GM12878 (cell line): ENCODE results near the gene ATP6V1G3. TPM values are rescaled to one million over a fixed set of nuclear protein-coding genes. Genes with fewer than 3 reads are reported as not detected.

Experiments used
- ATAC-seq: fragments of 200-7000 bp; cut with Tn5 transposase; 3 replicates; pipeline ENCODE4 v1.9.1; 2020; ENCODE audit warnings: mild to moderate bottlenecking, moderate library complexity
- BruUV-seq: library from RNA; stranded (reverse); fragments of 400-500 nt; replicated peaks from 2 replicates; lab custom pipeline; 2021; lab: Mats Ljungman, UMichigan
- CTCF ChIA-PET: fragments of 300-600 bp; sonication (Branson Sonifier 250); formaldehyde crosslinking; extraction: SDS; loops from one replicate; lab custom pipeline; 2021; ENCODE audit warnings: inconsistent platforms; lab: Yijun Ruan, JAX
- POLR2A ChIA-PET: fragments of 350-600 bp; formaldehyde crosslinking; extraction: SDS; loops from one replicate; lab custom pipeline; 2021; ENCODE audit warnings: inconsistent platforms; lab: Charles Lee
- RAD21 ChIA-PET: fragments of 300-600 bp; sonication (Branson Sonifier 250); formaldehyde crosslinking; loops from one replicate; lab custom pipeline; 2023; ENCODE audit warnings: antibody characterized with exemption; ENCODE audit not compliant: unreplicated experiment; lab: Charles Lee
- SMC1A ChIA-PET: fragments of 300-600 bp; sonication (Branson Sonifier 250); formaldehyde crosslinking; loops from one replicate; lab custom pipeline; 2023; ENCODE audit not compliant: unreplicated experiment, uncharacterized antibody; lab: Charles Lee
- DNase-seq: peaks from one replicate; pipeline ENCODE4 v3.0.0-alpha.2; 2011; ENCODE audit warnings: low read depth, low spot score
- FAIRE-seq: peaks from 3 replicates; lab custom pipeline; 2011; peaks lifted over from hg19 to GRCh38; lab: Jason Lieb, UNC
- H2AFZ ChIP-seq: 2 replicates; pipeline ENCODE4 v1.6.0; 2011; ENCODE audit warnings: low read depth, low read length, control low read depth; ENCODE audit not compliant: control insufficient read depth
- H3K27ac ChIP-seq: 2 replicates; pipeline ENCODE4 v1.5.1; 2011; ENCODE audit warnings: control low read depth; ENCODE audit not compliant: control insufficient read depth, insufficient read depth
- H3K27me3 ChIP-seq, 2 experiments: replicated peaks in 1 of 2; 2 replicates each; pipeline versions ENCODE4 v1.6.0 to v1.6.1; 2011; ENCODE audit warnings: low read length in 1 of 2; ENCODE audit not compliant: control insufficient read depth in 2 of 2, insufficient read depth in 2 of 2
- H3K36me3 ChIP-seq, 2 experiments: 2 replicates each; pipeline ENCODE4 v1.5.1; 2011; ENCODE audit warnings: low read length in 1 of 2; ENCODE audit not compliant: control insufficient read depth in 2 of 2, insufficient read depth in 2 of 2
- H3K4me1 ChIP-seq: 2 replicates; pipeline ENCODE4 v1.6.1; 2011; ENCODE audit warnings: mild to moderate bottlenecking, low read length, moderate library complexity, mixed read lengths; ENCODE audit not compliant: control insufficient read depth, insufficient read depth
- H3K4me2 ChIP-seq: 2 replicates; pipeline ENCODE4 v1.6.0; 2011; ENCODE audit warnings: control low read depth; ENCODE audit not compliant: control insufficient read depth, insufficient read depth
- H3K4me3 ChIP-seq: fragments of 200-600 bp; sonication (generic); 2 replicates; pipeline ENCODE4 v1.5.1; 2016
- H3K79me2 ChIP-seq: 2 replicates; pipeline ENCODE4 v1.6.0; 2011; ENCODE audit warnings: low read length; ENCODE audit not compliant: control insufficient read depth, insufficient read depth
- H3K9ac ChIP-seq: 2 replicates; pipeline ENCODE4 v1.8.0; 2011; ENCODE audit warnings: low read length, control low read depth, mixed read lengths; ENCODE audit not compliant: control insufficient read depth, insufficient read depth
- H3K9me3 ChIP-seq: replicated peaks from 3 replicates; pipeline ENCODE4 v1.5.1; 2011; ENCODE audit warnings: mild to moderate bottlenecking, low read length; ENCODE audit not compliant: control insufficient read depth, insufficient read depth
- H4K20me1 ChIP-seq: 2 replicates; pipeline ENCODE4 v1.6.0; 2011; ENCODE audit not compliant: control insufficient read depth, insufficient read depth
- BCLAF1 ChIP-seq: fragments of 450-650 bp; IDR thresholded peaks from 2 replicates; pipeline ENCODE4 v1.6.1; 2017; ENCODE audit warnings: antibody characterized with exemption, mild to moderate bottlenecking, moderate library complexity
- BRCA1 ChIP-seq: IDR thresholded peaks from 2 replicates; pipeline ENCODE4 v1.6.1; 2011; ENCODE audit warnings: low read depth, low read length, improper control_type of control experiment
- CBX3 ChIP-seq: fragments of 200-600 bp; sonication (generic); IDR thresholded peaks from 2 replicates; pipeline ENCODE4 v1.6.1; 2016; ENCODE audit warnings: low read depth, borderline replicate concordance
- CHD2 ChIP-seq: IDR thresholded peaks from 2 replicates; pipeline ENCODE4 v1.6.1; 2011; ENCODE audit warnings: low read depth, low read length, improper control_type of control experiment, borderline replicate concordance
- FOS ChIP-seq: IDR thresholded peaks from 3 replicates; pipeline ENCODE4 v1.6.1; 2011; ENCODE audit warnings: borderline replicate concordance; ENCODE audit not compliant: insufficient read length; ENCODE audit errors: extremely low read depth
- JUND ChIP-seq: IDR thresholded peaks from 2 replicates; pipeline ENCODE4 v1.6.1; 2012; ENCODE audit warnings: low read depth, mild to moderate bottlenecking, low read length, improper control_type of control experiment, moderate library complexity
- KDM1A ChIP-seq: fragments of 200-600 bp; sonication (generic); IDR thresholded peaks from 2 replicates; pipeline ENCODE4 v1.6.1; 2016; ENCODE audit warnings: borderline replicate concordance
- MEF2B ChIP-seq: fragments of 450-650 bp; IDR thresholded peaks from 2 replicates; pipeline ENCODE4 v1.6.1; 2018; ENCODE audit warnings: mild to moderate bottlenecking, moderate library complexity; ENCODE audit not compliant: partially characterized antibody, poor library complexity, severe bottlenecking
- RUNX3 ChIP-seq: IDR thresholded peaks from 2 replicates; pipeline ENCODE4 v1.6.1; 2012; ENCODE audit warnings: low read length, inconsistent platforms
- SUPT20H ChIP-seq: IDR thresholded peaks from 2 replicates; pipeline ENCODE4 v1.6.1; 2011; ENCODE audit warnings: low read depth, mild to moderate bottlenecking, low read length, moderate library complexity, borderline replicate concordance; ENCODE audit not compliant: control insufficient read depth
- ZBED1 ChIP-seq: IDR thresholded peaks from 2 replicates; pipeline ENCODE4 v1.6.1; 2016; ENCODE audit warnings: borderline replicate concordance
- ZNF24 ChIP-seq: fragments of 450-650 bp; IDR thresholded peaks from 2 replicates; pipeline ENCODE4 v1.6.1; 2017; ENCODE audit warnings: antibody characterized with exemption, mild to moderate bottlenecking
- ZNF622 ChIP-seq: fragments of 450-650 bp; IDR thresholded peaks from 2 replicates; pipeline ENCODE4 v1.6.1; 2017; ENCODE audit warnings: mild to moderate bottlenecking, inconsistent platforms
- in situ Hi-C: fragments of 300-500 bp; cut with MboI; formaldehyde crosslinking; loops from 9 replicates; pipeline ENCODE4 v1.14.3; 2018; ENCODE audit warnings: mixed read lengths
- intact Hi-C: fragments of 100-400 bp; cut with micrococcal nuclease; formaldehyde crosslinking; loops from one replicate; pipeline ENCODE4 v1.14.2; 2022; ENCODE audit not compliant: unreplicated experiment
- polyA plus RNA-seq, 11 experiments: library from polyadenylated mRNA; depleted of rRNA in 4 of 11; unstranded in 6 of 11; stranded (reverse) in 5 of 11; fragments of >200 nt; fragmentation: Nextera tagmentation in 4 of 11; fragmentation: Illumina TruSeq in 1 of 11; extraction: Ambion mirVana in 4 of 11; extraction: Trizol in 1 of 11; gene quantifications; 1 replicate in 1 of 11; 2 replicates in 10 of 11; pipeline versions ENCODE4 v1.2.1 to v1.2.3, GENCODE V29; 2011 to 2016; ENCODE audit warnings: inconsistent platforms in 2 of 11, missing spikeins in 2 of 11, low read depth in 1 of 11
- total RNA-seq, 4 experiments: library from RNA; depleted of rRNA in 3 of 4; stranded (reverse); fragments of >200 nt in 3 of 4; fragmentation: Illumina TruSeq in 1 of 4; extraction: Trizol in 1 of 4; gene quantifications; 2 replicates each; pipeline versions ENCODE4 v1.2.1 to v1.2.3, GENCODE V29; 2013 to 2021
- TF ChIP-seq, protein P1 (sequence below): IDR thresholded peaks from 2 replicates; pipeline ENCODE4 v1.6.1; 2012; ENCODE audit warnings: low read depth, low read length, improper control_type of control experiment
- TF ChIP-seq, protein P2 (sequence below): fragments of 450-650 bp; IDR thresholded peaks from 2 replicates; pipeline ENCODE4 v1.6.1; 2016; ENCODE audit warnings: mild to moderate bottlenecking, moderate library complexity, borderline replicate concordance
- TF ChIP-seq, protein P3 (sequence below): IDR thresholded peaks from 2 replicates; pipeline ENCODE4 v1.6.1; 2011; ENCODE audit warnings: borderline replicate concordance, low read depth, mild to moderate bottlenecking, moderate library complexity, low read length; ENCODE audit not compliant: insufficient read depth, poor library complexity, severe bottlenecking

Gene ATP6V1G3
- total and polyA plus RNA-seq, 10 of the 15 experiments (the other 5 are each of a cell fraction or from before 2014, with no cell fraction given): 0.22 TPM; not detected in 9

DNA sequence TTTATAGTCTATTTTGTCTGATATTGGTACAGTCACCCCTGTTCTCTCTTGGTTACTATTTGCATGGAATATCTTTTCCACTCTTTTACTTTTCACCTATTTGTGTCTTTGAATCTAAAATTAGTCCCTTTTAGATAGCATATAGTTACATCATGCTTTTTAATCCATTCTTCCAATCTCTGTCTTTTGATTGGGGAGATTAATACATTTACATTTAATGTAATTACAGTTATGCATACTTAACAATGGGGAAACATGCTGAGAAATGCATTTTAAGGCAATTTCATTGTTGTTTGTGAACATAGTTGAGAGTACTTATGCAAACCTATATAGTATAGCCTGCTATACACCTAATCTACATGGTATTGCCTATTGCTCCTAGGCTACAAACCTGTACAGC, 48.4 kb upstream of the ATP6V1G3 start:
- no peak overlapping the region for H3K4me2 ChIP-seq
- intact Hi-C loops: no loop called here
- no peak for ATAC-seq
- in situ Hi-C loops: no loop called here
- H3K4me3 ChIP-seq: no peak overlapping the region
- no peak overlapping the region for H3K27ac ChIP-seq
- RAD21 ChIA-PET: interaction anchor here (1.0 to 1.6 kb wide), 2 partner anchors 9 to 32 kb away, joined by 5 read pairs; no protein-coding TSS in a partner anchor
- peaks cover 4% of the 10 kb centered on the region for H3K9me3 ChIP-seq
- POLR2A ChIA-PET: no interaction called here
- BruUV-seq: no TSS peak
- H2AFZ ChIP-seq: no peak overlapping the region
- H3K4me1 ChIP-seq: no peaks in the 10 kb centered on the region
- DNase-seq: no peak
- H3K9ac ChIP-seq: no peak overlapping the region
- H4K20me1 ChIP-seq: no peaks in the 10 kb centered on the region
- H3K27me3 ChIP-seq: no peaks in the 10 kb centered on the region
- H3K79me2 ChIP-seq: no peaks in the 10 kb centered on the region
- CTCF ChIA-PET: interaction anchor here (1.3 kb wide), 1 partner anchor 10 kb away, joined by 5 read pairs; no protein-coding TSS in a partner anchor
- H3K36me3 ChIP-seq: no peaks in the 10 kb centered on the region
- SMC1A ChIA-PET: interaction anchor here (0.8 to 1.6 kb wide), 7 partner anchors 9 to 84 kb away, joined by 3 to 5 read pairs (median 4); partner anchors contain the start of gene ATP6V1G3
- peak; percentile 13 for FAIRE-seq
- TF ChIP-seq, protein P1, sequence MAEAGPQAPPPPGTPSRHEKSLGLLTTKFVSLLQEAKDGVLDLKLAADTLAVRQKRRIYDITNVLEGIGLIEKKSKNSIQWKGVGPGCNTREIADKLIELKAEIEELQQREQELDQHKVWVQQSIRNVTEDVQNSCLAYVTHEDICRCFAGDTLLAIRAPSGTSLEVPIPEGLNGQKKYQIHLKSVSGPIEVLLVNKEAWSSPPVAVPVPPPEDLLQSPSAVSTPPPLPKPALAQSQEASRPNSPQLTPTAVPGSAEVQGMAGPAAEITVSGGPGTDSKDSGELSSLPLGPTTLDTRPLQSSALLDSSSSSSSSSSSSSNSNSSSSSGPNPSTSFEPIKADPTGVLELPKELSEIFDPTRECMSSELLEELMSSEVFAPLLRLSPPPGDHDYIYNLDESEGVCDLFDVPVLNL: no peak
- TF ChIP-seq ZNF24 (no peak), MEF2B (no peak), CHD2 (no peak), FOS (no peak), BRCA1 (no peak), JUND (no peak), CBX3 (no peak), KDM1A (no peak), SUPT20H (no peak), ZNF622 (no peak), BCLAF1 (no peak), RUNX3 (no peak), ZBED1 (no peak)
- TF ChIP-seq, protein P2, sequence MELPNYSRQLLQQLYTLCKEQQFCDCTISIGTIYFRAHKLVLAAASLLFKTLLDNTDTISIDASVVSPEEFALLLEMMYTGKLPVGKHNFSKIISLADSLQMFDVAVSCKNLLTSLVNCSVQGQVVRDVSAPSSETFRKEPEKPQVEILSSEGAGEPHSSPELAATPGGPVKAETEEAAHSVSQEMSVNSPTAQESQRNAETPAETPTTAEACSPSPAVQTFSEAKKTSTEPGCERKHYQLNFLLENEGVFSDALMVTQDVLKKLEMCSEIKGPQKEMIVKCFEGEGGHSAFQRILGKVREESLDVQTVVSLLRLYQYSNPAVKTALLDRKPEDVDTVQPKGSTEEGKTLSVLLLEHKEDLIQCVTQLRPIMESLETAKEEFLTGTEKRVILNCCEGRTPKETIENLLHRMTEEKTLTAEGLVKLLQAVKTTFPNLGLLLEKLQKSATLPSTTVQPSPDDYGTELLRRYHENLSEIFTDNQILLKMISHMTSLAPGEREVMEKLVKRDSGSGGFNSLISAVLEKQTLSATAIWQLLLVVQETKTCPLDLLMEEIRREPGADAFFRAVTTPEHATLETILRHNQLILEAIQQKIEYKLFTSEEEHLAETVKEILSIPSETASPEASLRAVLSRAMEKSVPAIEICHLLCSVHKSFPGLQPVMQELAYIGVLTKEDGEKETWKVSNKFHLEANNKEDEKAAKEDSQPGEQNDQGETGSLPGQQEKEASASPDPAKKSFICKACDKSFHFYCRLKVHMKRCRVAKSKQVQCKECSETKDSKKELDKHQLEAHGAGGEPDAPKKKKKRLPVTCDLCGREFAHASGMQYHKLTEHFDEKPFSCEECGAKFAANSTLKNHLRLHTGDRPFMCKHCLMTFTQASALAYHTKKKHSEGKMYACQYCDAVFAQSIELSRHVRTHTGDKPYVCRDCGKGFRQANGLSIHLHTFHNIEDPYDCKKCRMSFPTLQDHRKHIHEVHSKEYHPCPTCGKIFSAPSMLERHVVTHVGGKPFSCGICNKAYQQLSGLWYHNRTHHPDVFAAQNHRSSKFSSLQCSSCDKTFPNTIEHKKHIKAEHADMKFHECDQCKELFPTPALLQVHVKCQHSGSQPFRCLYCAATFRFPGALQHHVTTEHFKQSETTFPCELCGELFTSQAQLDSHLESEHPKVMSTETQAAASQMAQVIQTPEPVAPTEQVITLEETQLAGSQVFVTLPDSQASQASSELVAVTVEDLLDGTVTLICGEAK: no peak
- TF ChIP-seq, protein P3, sequence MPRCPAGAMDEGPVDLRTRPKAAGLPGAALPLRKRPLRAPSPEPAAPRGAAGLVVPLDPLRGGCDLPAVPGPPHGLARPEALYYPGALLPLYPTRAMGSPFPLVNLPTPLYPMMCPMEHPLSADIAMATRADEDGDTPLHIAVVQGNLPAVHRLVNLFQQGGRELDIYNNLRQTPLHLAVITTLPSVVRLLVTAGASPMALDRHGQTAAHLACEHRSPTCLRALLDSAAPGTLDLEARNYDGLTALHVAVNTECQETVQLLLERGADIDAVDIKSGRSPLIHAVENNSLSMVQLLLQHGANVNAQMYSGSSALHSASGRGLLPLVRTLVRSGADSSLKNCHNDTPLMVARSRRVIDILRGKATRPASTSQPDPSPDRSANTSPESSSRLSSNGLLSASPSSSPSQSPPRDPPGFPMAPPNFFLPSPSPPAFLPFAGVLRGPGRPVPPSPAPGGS: no peak
